Esophagus squamous epithelium (tissue), 5 donors: ENCODE measurements around the gene MUC5AC. TPM values are rescaled to one million over a fixed set of nuclear protein-coding genes. Genes with fewer than 3 reads are reported as not detected.

Experiments
- DNase-seq: peaks from one replicate; lab custom pipeline; 2025; lab: John Stamatoyannopoulos, UW
- H3K27ac ChIP-seq, 4 donors: fragments of 200-600 bp; sonication (generic); one replicate each; pipeline ENCODE4 v1.5.1; 2016 to 2019; ENCODE audit warnings: mild to moderate bottlenecking in 1 of 4
- H3K27me3 ChIP-seq, 4 donors: fragments of 200-600 bp; sonication (generic); 1 replicate in 3 of 4; 2 replicates in 1 of 4; pipeline versions ENCODE4 v1.5.1 to v1.6.0; 2017 to 2021; ENCODE audit warnings: antibody characterized with exemption in 1 of 4
- H3K36me3 ChIP-seq, 3 donors: fragments of 200-600 bp; sonication (generic); one replicate each; pipeline ENCODE4 v1.5.1; 2016 to 2019
- H3K4me1 ChIP-seq, 3 donors: fragments of 200-600 bp; sonication (generic); one replicate each; pipeline ENCODE4 v1.5.1; 2017 to 2019
- H3K4me3 ChIP-seq, 4 donors: fragments of 200-600 bp; sonication (generic); 1 replicate in 3 of 4; 2 replicates in 1 of 4; pipeline ENCODE4 v1.5.1; 2016 to 2019; ENCODE audit warnings: mild to moderate bottlenecking in 2 of 4, moderate library complexity in 1 of 4
- H3K9me3 ChIP-seq, 3 donors: fragments of 200-600 bp; sonication (generic); one replicate each; pipeline ENCODE4 v1.5.1; 2016 to 2019
- CTCF ChIP-seq, 6 experiments: fragments of 450-650 bp in 4 of 6; fragments of 200-600 bp in 2 of 6; sonication (generic) in 2 of 6; IDR thresholded peaks; one replicate each; pipeline ENCODE4 v1.5.1; 2016 to 2019; ENCODE audit warnings: antibody characterized with exemption in 6 of 6, mild to moderate bottlenecking in 4 of 6, moderate library complexity in 4 of 6
- POLR2A ChIP-seq, 4 donors: fragments of 450-650 bp; IDR thresholded peaks; one replicate each; pipeline ENCODE4 v1.6.1; 2017; ENCODE audit warnings: antibody characterized with exemption in 4 of 4, mild to moderate bottlenecking in 4 of 4, moderate library complexity in 3 of 4
- WGBS, 2 donors: methylation state at CpG; one replicate each; pipeline ENCODE4 v1.1.5; 2018; 5-methylcytosine and 5-hydroxymethylcytosine counted together
- intact Hi-C: fragments of 100-400 bp; cut with DNase I; formaldehyde crosslinking; loops from one replicate; pipeline ENCODE4 v1.15.0; 2022
- total RNA-seq, 4 donors: library from RNA; depleted of rRNA; stranded (reverse); fragments of >200 nt; gene quantifications; one replicate each; pipeline ENCODE4 v1.1.0, GENCODE V29; 2016
- donor health status: DM: yes; HTN: yes; CAD: no.

Gene MUC5AC
- total RNA-seq, 4 donors from 2014 or later = under 0.01 to 1.5 TPM; not detected in 2

GRCh38 chr11:1116104-1116503, 41.6 kb upstream of the MUC5AC start:
- no peak for DNase-seq
- Histone ChIP-seq H3K4me3 (no peak overlapping the region), H3K4me1 (no peaks in the 10 kb centered on the region), H3K27me3 (peaks cover 0 to 43% (median 0%) of the 10 kb centered on the region in 4 donors), H3K9me3 (no peaks in the 10 kb centered on the region), H3K36me3 (no peaks in the 10 kb centered on the region), H3K27ac (no peak overlapping the region)
- TF ChIP-seq POLR2A (IDR thresholded peaks at IDR 0.05) = no peak
- intact Hi-C loops = no loop called here
- WGBS, 2 donors = 76 to 87% methylated on average over 9 to 12 of the region's 12 CpGs

GRCh38 chr11:1116666-1117390, 40.9 kb upstream of the MUC5AC start:
- intact Hi-C loops = no loop called here
- 58 to 63% methylated on average over 20 of the region's 23 CpGs for WGBS, 2 donors
- no peaks in the 10 kb centered on the region for H3K9me3 ChIP-seq

GRCh38 chr11:1117992-1118391, 39.8 kb upstream of the MUC5AC start:
- peaks cover 0 to 60% (median 0%) of the 10 kb centered on the region in 4 donors for H3K27me3 ChIP-seq
- intact Hi-C loops = no loop called here
- 51 to 60% methylated on average over 2 to 6 of the region's 6 CpGs for WGBS, 2 donors
- DNase-seq = no peak
- no peak overlapping the region for H3K4me3 ChIP-seq
- no peak for TF ChIP-seq CTCF (IDR thresholded peaks at IDR 0.05)
- TF ChIP-seq POLR2A (IDR thresholded peaks at IDR 0.05) = no peak
- no peak overlapping the region for H3K27ac ChIP-seq
- H3K36me3 ChIP-seq = no peaks in the 10 kb centered on the region
- no peaks in the 10 kb centered on the region for H3K9me3 ChIP-seq
- no peaks in the 10 kb centered on the region for H3K4me1 ChIP-seq

More at GRCh38 chr11:1116666-1117390, 40.9 kb upstream of the MUC5AC start:
- Histone ChIP-seq H3K4me3 (no peak overlapping the region), H3K36me3 (no peaks in the 10 kb centered on the region), H3K27ac (no peak overlapping the region), H3K27me3 (peaks cover 0 to 50% (median 0%) of the 10 kb centered on the region in 4 donors), H3K4me1 (no peaks in the 10 kb centered on the region)
- no peak for DNase-seq
- no peak for TF ChIP-seq POLR2A (IDR thresholded peaks at IDR 0.05)

- Histone ChIP-seq H3K36me3 (no peaks in the 10 kb centered on the region), H3K4me3 (no peak overlapping the region), H3K27me3 (peaks cover 0 to 65% (median 0%) of the 10 kb centered on the region in 4 donors), H3K27ac (no peak overlapping the region), H3K9me3 (no peaks in the 10 kb centered on the region), H3K4me1 (no peaks in the 10 kb centered on the region)
- 52 to 60% methylated on average over 10 to 14 of the region's 22 CpGs for WGBS, 2 donors
- intact Hi-C loops = no loop called here
- no peak for TF ChIP-seq POLR2A (IDR thresholded peaks at IDR 0.05)
- no peak for TF ChIP-seq CTCF (IDR thresholded peaks at IDR 0.05)
- DNase-seq = no peak
Measured at GRCh38 chr11:1118755-1119603, 38.8 kb upstream of the MUC5AC start.

- Histone ChIP-seq H3K4me1 (no peaks in the 10 kb centered on the region), H3K27ac (no peak overlapping the region), H3K27me3 (peaks cover 0 to 68% (median 0%) of the 10 kb centered on the region in 4 donors), H3K36me3 (no peaks in the 10 kb centered on the region), H3K9me3 (no peaks in the 10 kb centered on the region), H3K4me3 (no peak overlapping the region)
- 76 to 95% methylated on average over 2 to 4 of the region's 17 CpGs for WGBS, 2 donors
- DNase-seq = no peak
- TF ChIP-seq POLR2A (IDR thresholded peaks at IDR 0.05) (no peak), CTCF (IDR thresholded peaks at IDR 0.05) (no peak)
- intact Hi-C loops = no loop called here
Measured at GRCh38 chr11:1119604-1120146, 38.1 kb upstream of the MUC5AC start.
